Chondrocyte (in vitro differentiated cells): ENCODE data around the gene CHST1. TPM values are rescaled to one million over a fixed set of nuclear protein-coding genes. Genes with fewer than 3 reads are reported as not detected.
A peak's percentile ranks its signal among the peaks of the same experiment; 100 is the strongest.

ENCODE experiments used
- DNase-seq: peaks from one replicate; pipeline ENCODE4 v3.0.0; 2021; ENCODE audit warnings: mixed read lengths, low spot score
- H3K27ac Mint-ChIP-seq: one replicate; pipeline ENCODE4 v1.8.0; 2021; ENCODE audit warnings: mild to moderate bottlenecking, moderate library complexity, mixed read lengths; ENCODE audit not compliant: unreplicated experiment
- H3K27me3 Mint-ChIP-seq: 2 replicates; pipeline ENCODE4 v1.8.0; 2021; ENCODE audit warnings: low read depth, mixed read lengths
- H3K36me3 Mint-ChIP-seq: 2 replicates; pipeline ENCODE4 v1.8.0; 2021; ENCODE audit warnings: low read depth, mixed read lengths
- H3K4me1 Mint-ChIP-seq: 2 replicates; pipeline ENCODE4 v1.8.0; 2021; ENCODE audit warnings: low read depth, mild to moderate bottlenecking, mixed read lengths
- H3K4me3 Mint-ChIP-seq: one replicate; pipeline ENCODE4 v1.8.0; 2021; ENCODE audit warnings: mild to moderate bottlenecking, moderate library complexity, mixed read lengths; ENCODE audit not compliant: unreplicated experiment
- H3K9me3 Mint-ChIP-seq: 2 replicates; pipeline ENCODE4 v1.8.0; 2021; ENCODE audit warnings: low read depth, mixed read lengths
- long read RNA-seq: library from polyadenylated mRNA; stranded (forward); transcript quantifications from one replicate; pipeline ENCODE4 v2.0.0, GENCODE V29; 2021
- total RNA-seq: library from RNA; stranded (reverse); gene quantifications from 3 replicates; pipeline ENCODE4 v1.2.1, GENCODE V29; 2021
- TF ChIP-seq, protein P1 (sequence below): fragments of 200-600 bp; sonication (generic); IDR thresholded peaks from 2 replicates; pipeline ENCODE4 v1.5.0; 2021; ENCODE audit warnings: antibody characterized with exemption, mild to moderate bottlenecking, moderate library complexity

The CHST1 gene, protein sequence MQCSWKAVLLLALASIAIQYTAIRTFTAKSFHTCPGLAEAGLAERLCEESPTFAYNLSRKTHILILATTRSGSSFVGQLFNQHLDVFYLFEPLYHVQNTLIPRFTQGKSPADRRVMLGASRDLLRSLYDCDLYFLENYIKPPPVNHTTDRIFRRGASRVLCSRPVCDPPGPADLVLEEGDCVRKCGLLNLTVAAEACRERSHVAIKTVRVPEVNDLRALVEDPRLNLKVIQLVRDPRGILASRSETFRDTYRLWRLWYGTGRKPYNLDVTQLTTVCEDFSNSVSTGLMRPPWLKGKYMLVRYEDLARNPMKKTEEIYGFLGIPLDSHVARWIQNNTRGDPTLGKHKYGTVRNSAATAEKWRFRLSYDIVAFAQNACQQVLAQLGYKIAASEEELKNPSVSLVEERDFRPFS
- total RNA-seq: 1.9 to 13.6 TPM (median 12.5 TPM) in 3 replicates
- long read RNA-seq, transcript CHST1-201 (4 exons, 2,718 nt): major isoform, 21 of 28 reads
- long read RNA-seq, partial matches to known transcripts: 0 of 28 reads
- long read RNA-seq, other reads (novel, unspliced or antisense): 5 of 28 reads

DNA sequence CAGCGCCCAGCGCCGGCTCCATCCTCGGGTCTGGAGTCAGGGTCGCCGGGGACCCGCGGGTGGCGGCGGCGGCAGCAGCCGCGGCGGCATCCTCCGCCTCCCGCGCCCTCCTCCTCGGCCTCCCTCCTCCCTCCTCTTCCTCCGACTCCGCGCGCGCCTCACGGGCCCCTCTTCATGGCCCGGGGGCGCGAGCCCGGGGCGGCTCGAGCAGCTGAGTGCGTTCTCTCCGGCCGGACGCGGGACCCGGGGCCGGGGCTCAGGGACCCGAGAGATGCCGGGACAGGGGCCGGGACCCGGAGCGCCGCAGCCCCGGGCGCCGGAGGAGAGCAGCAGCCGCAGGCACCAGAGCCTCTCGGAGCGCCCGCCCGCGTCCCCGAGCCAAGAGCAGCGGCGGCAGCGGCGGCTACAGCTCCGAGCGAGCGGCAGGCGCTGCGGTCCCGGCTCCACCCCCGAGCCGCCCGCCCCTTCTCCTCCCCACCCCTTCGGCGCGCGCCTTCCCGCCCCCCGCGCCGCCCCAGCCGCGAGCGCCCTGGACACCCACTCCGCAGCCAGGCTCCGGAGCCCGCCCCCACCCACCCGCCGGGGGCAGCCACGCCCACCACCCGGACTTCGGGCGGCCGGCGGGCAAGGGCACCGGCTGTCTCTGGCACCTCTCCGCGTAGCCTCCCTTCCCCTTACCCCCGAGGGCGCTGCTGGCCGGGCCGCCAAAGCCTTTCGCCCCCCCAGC lies at the start of gene CHST1:
TSS of gene CHST1 (minus strand) at position 417 of the 727 bp plus-strand sequence. CDS start 14,699 bp downstream, outside the sequence.
- DNase-seq: no peak
- H3K27me3 Mint-ChIP-seq: peaks cover 9% of the 10 kb centered on the region

DNA sequence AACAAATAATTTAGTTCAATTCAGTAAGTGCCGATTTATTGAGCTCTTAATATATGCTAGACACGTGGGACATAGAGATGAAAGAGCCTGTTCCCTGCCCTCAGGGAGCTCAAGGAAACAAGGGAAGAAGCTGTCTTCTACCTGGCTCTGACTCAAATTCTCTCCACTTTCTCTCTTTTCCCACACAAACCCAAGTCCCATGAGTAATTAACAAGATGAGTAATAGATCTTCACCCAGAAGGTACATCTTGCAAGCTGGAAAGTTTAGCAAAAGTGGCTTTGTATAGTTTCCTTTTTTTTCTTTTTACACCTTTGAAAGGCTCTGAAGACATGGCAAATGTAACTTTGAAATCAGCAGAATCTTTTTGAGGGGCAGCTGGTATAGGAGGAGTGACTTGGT lies 48.2 kb upstream of the CHST1 start:
- no peaks in the 10 kb centered on the region for H3K36me3 Mint-ChIP-seq
- TF ChIP-seq, protein P1, sequence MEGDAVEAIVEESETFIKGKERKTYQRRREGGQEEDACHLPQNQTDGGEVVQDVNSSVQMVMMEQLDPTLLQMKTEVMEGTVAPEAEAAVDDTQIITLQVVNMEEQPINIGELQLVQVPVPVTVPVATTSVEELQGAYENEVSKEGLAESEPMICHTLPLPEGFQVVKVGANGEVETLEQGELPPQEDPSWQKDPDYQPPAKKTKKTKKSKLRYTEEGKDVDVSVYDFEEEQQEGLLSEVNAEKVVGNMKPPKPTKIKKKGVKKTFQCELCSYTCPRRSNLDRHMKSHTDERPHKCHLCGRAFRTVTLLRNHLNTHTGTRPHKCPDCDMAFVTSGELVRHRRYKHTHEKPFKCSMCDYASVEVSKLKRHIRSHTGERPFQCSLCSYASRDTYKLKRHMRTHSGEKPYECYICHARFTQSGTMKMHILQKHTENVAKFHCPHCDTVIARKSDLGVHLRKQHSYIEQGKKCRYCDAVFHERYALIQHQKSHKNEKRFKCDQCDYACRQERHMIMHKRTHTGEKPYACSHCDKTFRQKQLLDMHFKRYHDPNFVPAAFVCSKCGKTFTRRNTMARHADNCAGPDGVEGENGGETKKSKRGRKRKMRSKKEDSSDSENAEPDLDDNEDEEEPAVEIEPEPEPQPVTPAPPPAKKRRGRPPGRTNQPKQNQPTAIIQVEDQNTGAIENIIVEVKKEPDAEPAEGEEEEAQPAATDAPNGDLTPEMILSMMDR: no peak
- H3K27me3 Mint-ChIP-seq: peaks cover 64% of the 10 kb centered on the region
- no peak overlapping the region for H3K4me3 Mint-ChIP-seq
- H3K9me3 Mint-ChIP-seq: no peaks in the 10 kb centered on the region
- H3K4me1 Mint-ChIP-seq: no peaks in the 10 kb centered on the region
- no peak for DNase-seq
- H3K27ac Mint-ChIP-seq: no peak overlapping the region

More for the DNA sequence above, at the start of gene CHST1:
- Mint-ChIP-seq H3K4me1 (peaks cover 32% of the 10 kb centered on the region), H3K4me3 (peak within 1 kb of the TSS; percentile 66), H3K9me3 (no peaks in the 10 kb centered on the region), H3K27ac (peak within 1 kb of the TSS; percentile 17), H3K36me3 (no peaks in the 10 kb centered on the region)
- TF ChIP-seq, protein P1: no peak

DNA sequence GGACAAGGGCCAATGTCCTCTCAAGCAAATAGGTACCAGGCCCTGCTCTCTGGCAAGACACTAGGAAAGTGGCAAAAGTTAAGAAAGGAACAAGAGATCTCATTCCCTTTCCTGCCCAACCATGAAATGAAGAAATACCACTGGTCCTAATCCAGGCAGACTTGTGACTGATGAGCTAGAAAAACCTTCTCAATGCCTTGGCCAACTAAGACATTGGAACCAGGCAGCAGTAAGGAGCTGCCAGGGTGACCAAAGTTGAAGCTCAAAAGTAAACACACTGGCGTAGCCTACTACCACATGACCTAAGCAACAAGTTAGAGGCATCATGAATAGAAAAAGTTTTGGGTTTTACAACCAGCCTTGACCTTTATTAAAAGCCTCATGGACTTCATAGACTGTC lies 45.1 kb upstream of the CHST1 start:
- no peaks in the 10 kb centered on the region for H3K36me3 Mint-ChIP-seq
- H3K9me3 Mint-ChIP-seq: no peaks in the 10 kb centered on the region
- H3K4me1 Mint-ChIP-seq: no peaks in the 10 kb centered on the region
- no peak overlapping the region for H3K27ac Mint-ChIP-seq
- peaks cover 80% of the 10 kb centered on the region for H3K27me3 Mint-ChIP-seq
- TF ChIP-seq, protein P1: no peak
- DNase-seq: no peak
- H3K4me3 Mint-ChIP-seq: no peak overlapping the region

DNA sequence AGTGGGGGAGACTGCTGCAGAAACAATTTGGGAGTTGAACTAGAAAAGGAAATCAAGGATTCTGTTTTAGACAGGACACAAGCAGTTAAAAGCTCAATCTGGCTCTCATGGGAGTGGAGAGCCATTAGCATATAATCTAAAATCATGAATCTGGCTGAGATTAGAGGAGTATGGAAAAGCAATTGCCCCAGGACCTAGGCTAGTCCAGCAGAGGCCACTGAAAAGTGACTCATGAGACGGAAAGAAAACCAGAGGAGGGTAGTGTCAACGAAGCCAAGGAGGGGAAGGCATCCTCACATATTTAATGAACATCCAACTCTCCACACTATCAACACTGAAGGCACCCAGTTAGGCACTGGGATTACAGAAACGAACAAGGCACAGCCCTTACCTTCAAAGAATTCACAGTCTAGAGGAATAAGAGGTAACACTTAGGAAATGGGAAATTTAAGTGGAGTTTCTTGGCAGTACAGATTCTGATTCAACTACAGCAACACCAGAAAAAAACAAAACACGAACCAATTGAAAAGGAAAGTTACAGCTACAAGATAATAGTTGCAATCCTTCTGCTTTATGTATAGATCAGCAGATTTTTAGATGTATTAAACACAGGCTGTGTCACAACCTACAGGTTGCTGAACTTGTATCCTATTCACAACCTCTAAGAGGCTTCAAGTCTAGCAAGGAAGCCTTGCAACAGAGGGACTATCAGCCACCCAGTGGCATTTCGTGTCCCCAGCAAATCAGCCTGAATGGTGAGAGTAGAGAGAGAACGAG lies 43.7 kb upstream of the CHST1 start:
- Mint-ChIP-seq H3K4me1 (no peaks in the 10 kb centered on the region), H3K27ac (no peak overlapping the region), H3K9me3 (no peaks in the 10 kb centered on the region), H3K36me3 (no peaks in the 10 kb centered on the region), H3K27me3 (peaks cover 80% of the 10 kb centered on the region), H3K4me3 (no peak overlapping the region)
- no peak for DNase-seq
- TF ChIP-seq, protein P1: no peak

DNA sequence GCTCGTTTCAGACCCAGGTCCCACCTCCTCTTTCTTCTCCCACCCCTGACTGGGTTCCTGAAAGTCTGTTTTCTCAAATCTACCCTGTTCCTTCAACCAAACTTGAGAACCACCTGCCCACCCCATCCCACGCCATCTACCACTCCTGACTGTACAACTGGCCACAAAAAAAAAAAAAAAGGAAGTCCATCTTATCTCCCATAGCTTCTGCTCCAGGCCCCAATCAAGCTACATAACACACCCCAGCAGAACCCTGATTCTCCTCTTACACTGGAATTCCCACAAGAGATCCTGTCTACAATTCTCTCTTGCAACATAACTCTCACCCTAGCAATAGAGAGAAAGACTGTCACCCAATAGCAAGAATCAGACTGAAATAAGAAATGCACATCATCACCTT lies 39.2 kb upstream of the CHST1 start:
- H3K27me3 Mint-ChIP-seq: peaks cover 77% of the 10 kb centered on the region
- H3K4me3 Mint-ChIP-seq: no peak overlapping the region
- no peaks in the 10 kb centered on the region for H3K9me3 Mint-ChIP-seq
- H3K36me3 Mint-ChIP-seq: no peaks in the 10 kb centered on the region
- no peak overlapping the region for H3K27ac Mint-ChIP-seq
- H3K4me1 Mint-ChIP-seq: no peaks in the 10 kb centered on the region
- TF ChIP-seq, protein P1: no peak
- no peak for DNase-seq
